CD4-positive, alpha-beta T cell treated with Interferon gamma for 1 hour (primary cell): ENCODE results near the gene RBCK1.
"Not testable (repeated sequence)": the region's sequence is repeated elsewhere in the genome, so short reads cannot be mapped to it uniquely, and the experiment has no call there.

Source experiments
- DNase-seq: peaks from one replicate; pipeline ENCODE4 v3.0.0-alpha.2; 2020

The RBCK1 gene

GRCh38 chr20:438571-439469 is 30.7 kb downstream of the RBCK1 start:
- peak; percentile 41 for DNase-seq

GRCh38 chr20:440148-440547 is 32.0 kb downstream of the RBCK1 start:
- DNase-seq = no peak

- no peak for DNase-seq
These were observed 32.5 kb downstream of the RBCK1 start for GRCh38 chr20:440636-441035.

GRCh38 chr20:443223-443775 is 35.2 kb downstream of the RBCK1 start:
- DNase-seq = no peak

- DNase-seq = no peak
These were observed 36.0 kb downstream of the RBCK1 start for GRCh38 chr20:444117-444516.

GRCh38 chr20:444862-445426 is 36.8 kb downstream of the RBCK1 start:
- DNase-seq = no peak

- DNase-seq = no peak
These were observed 37.6 kb downstream of the RBCK1 start for GRCh38 chr20:445514-446336.

GRCh38 chr20:452021-452420 is 43.9 kb downstream of the RBCK1 start:
- not testable (repeated sequence) for DNase-seq

GRCh38 chr20:454951-455350 is 46.9 kb downstream of the RBCK1 start:
- DNase-seq = no peak

- no peak for DNase-seq
These were observed 50.7 kb downstream of the RBCK1 start for GRCh38 chr20:458776-459175.

- no peak for DNase-seq
These were observed 52.1 kb downstream of the RBCK1 start for GRCh38 chr20:460180-460579.

- no peak for DNase-seq
These were observed 52.6 kb downstream of the RBCK1 start for GRCh38 chr20:460707-461106.

- DNase-seq = peak; percentile 40
These were observed 53.4 kb downstream of the RBCK1 start for GRCh38 chr20:461254-462198.

- DNase-seq = peak; percentile 87
These were observed 54.3 kb downstream of the RBCK1 start, which contains the start of gene TBC1D20 for GRCh38 chr20:462199-462991. Gene TBC1D20 (minus strand): TSS chr20:462533. CDS start chr20:462405, 128 bp downstream.

GRCh38 chr20:467755-468154 is 59.7 kb downstream of the RBCK1 start:
- no peak for DNase-seq

GRCh38 chr20:469746-470490 is 61.8 kb downstream of the RBCK1 start:
- no peak for DNase-seq

- DNase-seq = no peak
These were observed 64.2 kb downstream of the RBCK1 start for GRCh38 chr20:472137-472846.

GRCh38 chr20:472889-473292 is 64.8 kb downstream of the RBCK1 start:
- DNase-seq = no peak

GRCh38 chr20:474581-474980 is 66.5 kb downstream of the RBCK1 start:
- no peak for DNase-seq
